SK-N-SH (cell line): ENCODE measurements around the gene COL15A1.

Source experiments
- CTCF ChIP-seq: fragments of 200-600 bp; sonication (generic); IDR thresholded peaks from 2 replicates; pipeline ENCODE4 v1.6.1; 2017; ENCODE audit warnings: antibody characterized with exemption, mild to moderate bottlenecking, moderate library complexity
- EP300 ChIP-seq, 2 experiments: IDR thresholded peaks; 2 replicates each; pipeline versions ENCODE4 v1.4.0 to v1.6.1; 2012; ENCODE audit warnings: borderline replicate concordance in 1 of 2, low read depth in 1 of 2, low read length in 1 of 2
- GATA2 ChIP-seq: sonication (generic); formaldehyde crosslinking; IDR thresholded peaks from 2 replicates; pipeline ENCODE4 v1.5.0; 2020; ENCODE audit warnings: mild to moderate bottlenecking, missing genetic modification reagents
- RCOR1 ChIP-seq: fragments of 150-350 bp; IDR thresholded peaks from 2 replicates; pipeline ENCODE4 v1.6.1; 2017; ENCODE audit warnings: antibody characterized with exemption, low read length
- REST ChIP-seq: IDR thresholded peaks from 2 replicates; pipeline ENCODE4 v1.6.1; 2012; ENCODE audit warnings: mild to moderate bottlenecking, low read depth, low read length, moderate library complexity
- SMC3 ChIP-seq: IDR thresholded peaks from 2 replicates; pipeline ENCODE4 v1.6.1; 2012; ENCODE audit warnings: low read depth, low read length, improper control_type of control experiment
- ZBTB33 ChIP-seq: IDR thresholded peaks from 2 replicates; pipeline ENCODE4 v1.4.0; 2012; ENCODE audit warnings: low read depth, borderline replicate concordance

- TF ChIP-seq ZBTB33 (no peak), EP300 (IDR thresholded peaks at IDR 0.05; ENCODE audit: borderline replicate concordance in 1 of 2, low read depth in 1 of 2, low read length in 1 of 2) (no peak), REST (no peak), SMC3 (no peak), RCOR1 (no peak), CTCF (no peak), GATA2 (CRISPR knock-in tag) (no peak)
Measured at GRCh38 chr9:99074902-99075245, 131.2 kb downstream of the COL15A1 start.
